HG03045 (cell line): ENCODE data around the gene MS4A12.
A peak's percentile ranks its signal among the peaks of the same experiment; 100 is the strongest.
"Not testable (repeated sequence)": the region's sequence is repeated elsewhere in the genome, so short reads cannot be mapped to it uniquely, and the experiment has no call there.

Experiments
- ATAC-seq: cut with Tn5 transposase; IDR thresholded peaks from one replicate; pipeline ENCODE4 v1.9.1; 2021; ENCODE audit warnings: mild to moderate bottlenecking, moderate library complexity; ENCODE audit not compliant: unreplicated experiment

The MS4A12 gene

GRCh38 chr11:60492488-60493009 is at the start of gene MS4A12:
MS4A12 (plus strand) TSS chr11:60492778; CDS start chr11:60497319, 4,541 bp downstream.
- no peak for ATAC-seq

GRCh38 chr11:60447070-60447469 is 45.5 kb upstream of the MS4A12 start:
- ATAC-seq = no peak

GRCh38 chr11:60447846-60448245 is 44.7 kb upstream of the MS4A12 start:
- no peak for ATAC-seq

- ATAC-seq = not testable (repeated sequence)
Observed at GRCh38 chr11:60451185-60451584, 41.4 kb upstream of the MS4A12 start.

GRCh38 chr11:60454212-60454611 is 38.4 kb upstream of the MS4A12 start:
- no peak for ATAC-seq

GRCh38 chr11:60455531-60456042 is 37.0 kb upstream of the MS4A12 start, which contains the start of gene MS4A1:
MS4A1 (plus strand) TSS chr11:60455847; CDS start chr11:60462375, 6,528 bp downstream.
- ATAC-seq = peak; percentile 79

- ATAC-seq = peak; percentile 52
Observed at GRCh38 chr11:60457576-60457975, 35.0 kb upstream of the MS4A12 start.

- no peak for ATAC-seq
Observed at GRCh38 chr11:60459345-60459744, 33.2 kb upstream of the MS4A12 start.

- no peak for ATAC-seq
Observed at GRCh38 chr11:60468829-60469228, 23.7 kb upstream of the MS4A12 start.

- ATAC-seq = no peak
Observed at GRCh38 chr11:60469723-60470122, 22.9 kb upstream of the MS4A12 start.

GRCh38 chr11:60477035-60477445 is 15.5 kb upstream of the MS4A12 start:
- ATAC-seq = no peak

GRCh38 chr11:60482361-60482760 is 10.2 kb upstream of the MS4A12 start:
- ATAC-seq = no peak

- peak; percentile 98 for ATAC-seq
Observed at GRCh38 chr11:60485987-60486386, 6.6 kb upstream of the MS4A12 start.

GRCh38 chr11:60493454-60493853 is 876 bp downstream of the MS4A12 start:
- ATAC-seq = no peak

- ATAC-seq = no peak
Observed at GRCh38 chr11:60498399-60498798, 5.8 kb downstream of the MS4A12 start.

- ATAC-seq = no peak
Observed at GRCh38 chr11:60498853-60499252, 6.3 kb downstream of the MS4A12 start.

GRCh38 chr11:60500276-60500910 is 7.8 kb downstream of the MS4A12 start:
- no peak for ATAC-seq

GRCh38 chr11:60502221-60502775 is 9.7 kb downstream of the MS4A12 start:
- ATAC-seq = no peak

- ATAC-seq = no peak
Observed at GRCh38 chr11:60504219-60504905, 11.8 kb downstream of the MS4A12 start.

GRCh38 chr11:60509609-60510008 is 17.0 kb downstream of the MS4A12 start:
- not testable (repeated sequence) for ATAC-seq

GRCh38 chr11:60510209-60510608 is 17.6 kb downstream of the MS4A12 start:
- not testable (repeated sequence) for ATAC-seq

GRCh38 chr11:60511393-60511792 is 18.8 kb downstream of the MS4A12 start:
- no peak for ATAC-seq
